Neural cell (in vitro differentiated cells): Measurements from ENCODE around the gene TRIM9.

Experiments
- CTCF ChIP-seq: fragments of 450-650 bp; IDR thresholded peaks from 2 replicates; pipeline ENCODE4 v1.5.1; 2014; ENCODE audit warnings: antibody characterized with exemption, mild to moderate bottlenecking, moderate library complexity; ENCODE audit not compliant: poor library complexity, severe bottlenecking
- EP300 ChIP-seq: fragments of 450-650 bp; conservative IDR thresholded peaks from 2 replicates; pipeline ENCODE4 v1.6.1; 2014; ENCODE audit warnings: antibody characterized with exemption, mild to moderate bottlenecking, moderate library complexity; ENCODE audit not compliant: poor library complexity, severe bottlenecking
- EZH2 ChIP-seq: fragments of 200-600, 300-800 bp; shearing (Covaris generic), sonication (generic); IDR thresholded peaks from 2 replicates; pipeline ENCODE4 v1.6.1; 2014; ENCODE audit warnings: antibody characterized with exemption, low read length, borderline replicate concordance, mild to moderate bottlenecking; ENCODE audit not compliant: insufficient read depth, poor library complexity, severe bottlenecking
- MXI1 ChIP-seq: fragments of 450-650 bp; conservative IDR thresholded peaks from 2 replicates; pipeline ENCODE4 v1.6.1; 2014; ENCODE audit warnings: antibody characterized with exemption, mild to moderate bottlenecking; ENCODE audit not compliant: poor library complexity, severe bottlenecking
- POLR2AphosphoS5 ChIP-seq: IDR thresholded peaks from 2 replicates; pipeline ENCODE4 v1.6.1; 2012
- RAD21 ChIP-seq: fragments of 450-650 bp; conservative IDR thresholded peaks from 2 replicates; pipeline ENCODE4 v1.6.1; 2014; ENCODE audit warnings: antibody characterized with exemption, mild to moderate bottlenecking, moderate library complexity
- REST ChIP-seq: IDR thresholded peaks from 2 replicates; pipeline ENCODE4 v1.6.1; 2012; ENCODE audit warnings: borderline replicate concordance
- SMC3 ChIP-seq: fragments of 450-650 bp; conservative IDR thresholded peaks from 2 replicates; pipeline ENCODE4 v1.6.1; 2014; ENCODE audit warnings: antibody characterized with exemption, mild to moderate bottlenecking, moderate library complexity; ENCODE audit not compliant: poor library complexity

DNA sequence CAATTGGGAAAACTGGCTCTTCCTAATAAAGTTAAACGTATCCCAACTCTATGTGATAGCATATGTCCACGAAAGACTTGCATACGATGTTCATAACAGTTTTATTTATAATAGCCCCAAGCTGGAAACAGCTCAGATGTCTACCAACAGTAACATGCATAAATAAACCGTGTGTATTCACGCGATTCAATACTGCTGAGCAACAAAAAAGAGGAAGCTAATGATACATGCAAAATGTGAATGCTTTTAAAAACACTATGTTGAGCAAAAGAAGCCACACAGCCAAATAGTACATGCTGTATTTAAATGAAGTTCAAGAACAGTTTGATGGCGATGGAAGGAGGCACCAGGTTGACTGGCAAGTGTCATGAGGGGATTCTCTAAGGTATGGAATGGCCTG, 55.7 kb downstream of the TRIM9 start:
- TF ChIP-seq EZH2 (no peak), CTCF (no peak), POLR2AphosphoS5 (no peak), EP300 (no peak), REST (no peak), MXI1 (no peak), RAD21 (no peak), SMC3 (no peak)
